GM12892 (cell line): ENCODE measurements around the gene OLFML2B.

ENCODE experiments used
- POLR2A ChIP-seq: IDR thresholded peaks from 2 replicates; pipeline ENCODE4 v1.6.1; 2011; ENCODE audit warnings: low read depth, low read length, control low read depth
- POLR2AphosphoS5 ChIP-seq: IDR thresholded peaks from 2 replicates; pipeline ENCODE4 v1.6.1; 2011; ENCODE audit warnings: low read depth, low read length, control low read depth
- TAF1 ChIP-seq: IDR thresholded peaks from 2 replicates; pipeline ENCODE4 v1.6.1; 2011; ENCODE audit warnings: low read depth, mild to moderate bottlenecking, control low read depth, low read length, borderline replicate concordance

- no peak for TF ChIP-seq TAF1
- no peak for TF ChIP-seq POLR2A
- TF ChIP-seq POLR2AphosphoS5, result no peak
Measured at GRCh38 chr1:162026881-162027280, 3.2 kb upstream of the OLFML2B start.
